Measurements from ENCODE around the gene PITPNB.

PITPNB gene

GRCh38 chr22:27803841-27804415, 115.1 kb downstream of the PITPNB start:
- no peaks in the 10 kb centered on the region for H3K9me2 ChIP-seq (ENCODE audit: low read depth, low read length)
- no peak overlapping the region for H3K4me2 ChIP-seq (ENCODE audit: low read length)
- H3K4me1 ChIP-seq (ENCODE audit: insufficient read depth, low read length, severe bottlenecking), result no peaks in the 10 kb centered on the region
- no peaks in the 10 kb centered on the region for H3F3A ChIP-seq (ENCODE audit: insufficient read depth, low read length)
- H2AFZ ChIP-seq (ENCODE audit: low read length), result no peak overlapping the region
- H4K20me1 ChIP-seq (ENCODE audit: insufficient read depth, low read length), result no peaks in the 10 kb centered on the region
- no peaks in the 10 kb centered on the region for H3K9me3 ChIP-seq (ENCODE audit: low read length)
- no peak for TF ChIP-seq CTCF (IDR thresholded peaks at IDR 0.05; ENCODE audit: low read length)
- TF ChIP-seq EZH2 (IDR thresholded peaks at IDR 0.05; ENCODE audit: borderline replicate concordance, low read length), result no peak
- no peaks in the 10 kb centered on the region for H3K36me3 ChIP-seq (ENCODE audit: insufficient read depth, low read length)
- no peaks in the 10 kb centered on the region for H3K27me3 ChIP-seq (ENCODE audit: insufficient read depth, low read length)
- no peak overlapping the region for H3K4me3 ChIP-seq (ENCODE audit: low read depth, low read length, poor library complexity, severe bottlenecking)
- H3K27ac ChIP-seq (ENCODE audit: low read depth, low read length, poor library complexity, severe bottlenecking), result no peak overlapping the region
- no peak overlapping the region for H3K9ac ChIP-seq (ENCODE audit: low read length)
- no peaks in the 10 kb centered on the region for H3K79me2 ChIP-seq (ENCODE audit: insufficient read depth, low read length)

- H3K4me2 ChIP-seq (ENCODE audit: low read length), result no peak overlapping the region
- H3K9me3 ChIP-seq (ENCODE audit: low read length), result no peaks in the 10 kb centered on the region
- H3K79me2 ChIP-seq (ENCODE audit: insufficient read depth, low read length), result no peaks in the 10 kb centered on the region
- no peak overlapping the region for H3K27ac ChIP-seq (ENCODE audit: low read depth, low read length, poor library complexity, severe bottlenecking)
- no peak overlapping the region for H3K9ac ChIP-seq (ENCODE audit: low read length)
- no peaks in the 10 kb centered on the region for H3K27me3 ChIP-seq (ENCODE audit: insufficient read depth, low read length)
- H3K36me3 ChIP-seq (ENCODE audit: insufficient read depth, low read length), result no peaks in the 10 kb centered on the region
- no peaks in the 10 kb centered on the region for H3F3A ChIP-seq (ENCODE audit: insufficient read depth, low read length)
- H3K4me1 ChIP-seq (ENCODE audit: insufficient read depth, low read length, severe bottlenecking), result no peaks in the 10 kb centered on the region
- H2AFZ ChIP-seq (ENCODE audit: low read length), result no peak overlapping the region
- no peak for TF ChIP-seq CTCF (IDR thresholded peaks at IDR 0.05; ENCODE audit: low read length)
- TF ChIP-seq EZH2 (IDR thresholded peaks at IDR 0.05; ENCODE audit: borderline replicate concordance, low read length), result no peak
- no peaks in the 10 kb centered on the region for H4K20me1 ChIP-seq (ENCODE audit: insufficient read depth, low read length)
- no peak overlapping the region for H3K4me3 ChIP-seq (ENCODE audit: low read depth, low read length, poor library complexity, severe bottlenecking)
- H3K9me2 ChIP-seq (ENCODE audit: low read depth, low read length), result no peaks in the 10 kb centered on the region
These were observed 116.5 kb downstream of the PITPNB start for GRCh38 chr22:27802346-27803073.
